Stimulated activated CD8-positive, alpha-beta memory T cell treated with anti-CD3 and anti-CD28 coated beads, Interleukin-4, amount 100 ng/mL, for 48 hours (primary cell): ENCODE data around the gene FGF11.
"Not testable (repeated sequence)": the region's sequence is repeated elsewhere in the genome, so short reads cannot be mapped to it uniquely, and the experiment has no call there.

Experiments
- DNase-seq: peaks from one replicate; pipeline ENCODE4 v3.0.0-alpha.2; 2020

Gene FGF11

GRCh38 chr17:7464081-7464480, 24.8 kb downstream of the FGF11 start:
- no peak for DNase-seq

GRCh38 chr17:7465597-7466275, 26.4 kb downstream of the FGF11 start:
- no peak for DNase-seq

- DNase-seq: no peak
Measured at GRCh38 chr17:7466318-7466638, 27.0 kb downstream of the FGF11 start.

GRCh38 chr17:7466639-7467341, 27.5 kb downstream of the FGF11 start:
- no peak for DNase-seq

- no peak for DNase-seq
Measured at GRCh38 chr17:7467498-7467897, 28.2 kb downstream of the FGF11 start.

- no peak for DNase-seq
Measured at GRCh38 chr17:7468290-7468689, 29.0 kb downstream of the FGF11 start.

- no peak for DNase-seq
Measured at GRCh38 chr17:7468804-7469389, 29.6 kb downstream of the FGF11 start.

GRCh38 chr17:7469843-7470242, 30.5 kb downstream of the FGF11 start:
- DNase-seq: not testable (repeated sequence)

- not testable (repeated sequence) for DNase-seq
Measured at GRCh38 chr17:7470457-7470973, 31.2 kb downstream of the FGF11 start.

- DNase-seq: no peak
Measured at GRCh38 chr17:7471729-7472128, 32.4 kb downstream of the FGF11 start.

- not testable (repeated sequence) for DNase-seq
Measured at GRCh38 chr17:7474767-7475166, 35.5 kb downstream of the FGF11 start.

GRCh38 chr17:7475764-7476422, 36.6 kb downstream of the FGF11 start:
- DNase-seq: no peak

- DNase-seq: no peak
Measured at GRCh38 chr17:7476494-7476893, 37.2 kb downstream of the FGF11 start.

GRCh38 chr17:7476951-7477350, 37.6 kb downstream of the FGF11 start:
- DNase-seq: no peak

GRCh38 chr17:7477392-7478275, 38.3 kb downstream of the FGF11 start:
- DNase-seq: peak; percentile 59

- peak; percentile 71 for DNase-seq
Measured at GRCh38 chr17:7478276-7479212, 39.2 kb downstream of the FGF11 start.

- peak; percentile 69 for DNase-seq
Measured at GRCh38 chr17:7479213-7480088, 40.1 kb downstream of the FGF11 start, which contains the start of gene ZBTB4. TSS of gene ZBTB4 (minus strand) at chr17:7479631. CDS start at chr17:7466801, 12,830 bp downstream.

- DNase-seq: no peak
Measured at GRCh38 chr17:7480089-7480384, 40.7 kb downstream of the FGF11 start.

- DNase-seq: not testable (repeated sequence)
Measured at GRCh38 chr17:7481275-7481674, 42.0 kb downstream of the FGF11 start, which contains the start of gene SLC35G6. TSS of gene SLC35G6 (plus strand) at chr17:7481446. CDS start at chr17:7481517, 71 bp downstream.
